ENCODE data around the gene GYS2. TPM values are rescaled to one million over a fixed set of nuclear protein-coding genes. Genes with fewer than 3 reads are reported as not detected.
"Not testable (repeated sequence)": the region's sequence is repeated elsewhere in the genome, so short reads cannot be mapped to it uniquely, and the experiment has no call there.

The GYS2 gene
- total RNA-seq, 2 donors from 2014 or later: 0.15 TPM; not detected in 1

DNA sequence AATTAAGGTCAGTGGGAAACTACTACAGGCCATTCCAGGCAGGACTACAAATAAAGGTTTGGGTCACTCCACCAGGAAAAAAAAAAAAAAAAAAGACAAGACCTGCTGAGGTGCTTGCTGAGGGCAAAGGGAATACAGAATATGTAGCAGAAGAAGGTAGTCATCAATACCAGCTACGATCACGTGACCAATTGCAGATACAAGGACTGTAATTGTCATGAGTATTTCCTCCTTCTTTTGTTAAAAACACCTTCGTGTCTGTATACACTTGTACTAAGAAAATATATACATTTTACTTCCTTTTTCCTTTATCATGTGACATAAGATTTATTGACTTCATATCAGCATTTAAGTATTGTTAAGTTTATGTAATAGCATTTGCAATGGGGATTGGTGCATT, 19.2 kb downstream of the GYS2 start:
- DNase-seq (no peak), ATAC-seq (no peak)
- H3K4me1 Mint-ChIP-seq: no peaks in the 10 kb centered on the region

DNA sequence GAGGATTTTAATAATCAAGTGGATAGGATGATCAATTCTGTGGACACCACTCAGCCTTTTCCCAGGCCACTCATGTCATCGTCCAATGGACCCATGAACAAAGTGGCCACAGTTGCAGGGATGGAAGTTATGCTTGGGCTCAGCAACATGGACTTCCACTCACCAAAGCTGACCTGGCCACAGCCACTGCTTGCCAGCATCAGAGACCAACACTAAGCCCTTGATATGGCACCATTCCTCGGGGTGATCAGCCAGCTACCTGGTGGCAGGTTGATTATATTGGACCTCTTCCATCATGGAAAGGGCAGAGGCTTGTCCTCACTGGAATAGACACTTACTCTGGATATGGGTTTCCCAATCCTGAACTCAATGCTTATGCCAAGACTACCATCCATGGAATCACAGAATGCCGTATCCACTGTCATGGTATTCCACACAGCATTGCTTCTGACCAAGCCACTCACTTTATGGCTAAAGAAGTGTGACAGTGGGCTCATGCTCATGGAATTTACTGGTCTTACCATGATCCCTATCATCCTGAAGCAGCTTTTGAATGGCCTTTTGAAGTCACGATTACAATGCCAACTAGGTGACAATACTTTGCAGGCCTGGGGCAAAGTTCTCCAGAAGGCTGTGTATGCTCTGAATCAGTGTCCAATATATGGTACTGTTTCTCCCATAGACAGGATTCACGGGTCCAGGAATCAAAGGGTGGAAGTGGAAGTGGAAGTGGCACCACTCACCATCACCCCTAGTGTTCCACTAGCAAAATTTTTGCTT, 20.1 kb downstream of the GYS2 start:
- H3K27ac Mint-ChIP-seq; ATAC-seq; H3K36me3 Mint-ChIP-seq (ENCODE audit: low read depth); H3K9me3 ChIP-seq (ENCODE audit: control insufficient read depth, low read length, poor library complexity, severe bottlenecking); DNase-seq; H3K4me3 Mint-ChIP-seq; H3K27me3 Mint-ChIP-seq; H3K4me1 Mint-ChIP-seq: not testable (repeated sequence)

More for the DNA sequence above, 19.2 kb downstream of the GYS2 start:
- peaks cover 3% of the 10 kb centered on the region for H3K36me3 Mint-ChIP-seq (ENCODE audit: low read depth)
- peaks cover 5% of the 10 kb centered on the region for H3K27me3 Mint-ChIP-seq
- no peak overlapping the region for H3K4me3 Mint-ChIP-seq
- no peak overlapping the region for H3K27ac Mint-ChIP-seq
- no peaks in the 10 kb centered on the region for H3K9me3 ChIP-seq (ENCODE audit: control insufficient read depth, low read length, poor library complexity, severe bottlenecking)

DNA sequence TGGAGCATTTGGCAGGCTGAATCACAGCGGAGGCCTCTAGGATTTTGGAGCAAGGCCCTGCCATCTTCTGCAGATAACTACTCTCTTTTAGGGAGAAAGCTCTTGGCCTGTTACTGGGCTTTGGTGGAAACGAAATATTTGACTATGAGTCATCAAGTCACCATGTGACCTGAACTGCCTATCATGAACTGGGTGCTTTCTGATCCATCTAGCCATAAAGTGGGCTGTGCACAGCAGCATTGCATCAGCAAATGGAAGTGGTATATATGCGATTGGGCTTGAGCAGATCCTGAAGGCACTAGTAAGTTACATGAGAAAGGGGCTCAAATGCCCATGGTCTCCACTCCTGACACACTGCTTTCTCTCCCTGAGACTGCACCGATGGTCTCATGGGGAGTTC, 21.1 kb downstream of the GYS2 start:
- ATAC-seq: no peak
- peaks cover 5% of the 10 kb centered on the region for H3K27me3 Mint-ChIP-seq
- H3K36me3 Mint-ChIP-seq (ENCODE audit: low read depth): peaks cover 6% of the 10 kb centered on the region
- H3K27ac Mint-ChIP-seq: no peak overlapping the region
- H3K4me1 Mint-ChIP-seq: no peaks in the 10 kb centered on the region
- no peak for DNase-seq
- no peaks in the 10 kb centered on the region for H3K9me3 ChIP-seq (ENCODE audit: control insufficient read depth, low read length, poor library complexity, severe bottlenecking)
- no peak overlapping the region for H3K4me3 Mint-ChIP-seq

DNA sequence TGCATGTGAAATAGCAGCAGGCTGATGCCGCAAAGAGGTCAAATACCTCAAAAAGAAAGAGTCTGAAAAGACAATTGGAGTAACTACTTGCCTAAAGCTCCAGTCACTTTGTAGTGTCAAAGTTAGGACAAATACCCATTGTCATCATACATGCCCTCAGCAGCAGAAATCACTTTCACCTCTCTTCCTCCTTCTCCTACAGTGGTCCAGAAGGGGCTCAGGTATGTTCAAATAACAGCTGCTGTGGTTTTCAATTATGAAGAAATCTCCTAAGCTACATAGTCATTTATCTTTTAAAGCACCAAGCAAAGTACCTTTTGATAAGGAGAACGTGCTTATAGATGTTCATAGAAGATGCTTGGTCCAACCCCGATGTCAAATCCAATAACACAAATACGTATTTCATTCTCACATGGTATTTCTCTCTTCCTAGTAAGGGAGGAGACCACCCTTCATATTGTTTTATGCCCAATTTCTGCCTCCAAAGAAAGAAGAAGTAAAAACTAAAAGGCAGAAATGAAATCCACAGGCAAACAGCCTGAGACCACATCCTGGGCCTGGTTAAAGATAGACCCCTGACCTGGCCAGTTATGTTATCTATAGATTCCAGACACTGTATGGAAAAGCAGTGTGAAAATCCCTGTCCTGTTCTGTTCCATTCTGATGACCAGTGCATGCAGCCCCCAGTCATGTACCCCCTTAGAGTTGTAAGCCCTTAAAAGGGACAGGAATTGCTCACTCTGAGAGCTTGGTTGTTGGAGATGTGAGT, 23.7 kb downstream of the GYS2 start:
- Mint-ChIP-seq H3K4me3 (no peak overlapping the region), H3K36me3 (ENCODE audit: low read depth) (peaks cover 6% of the 10 kb centered on the region), H3K27ac (no peak overlapping the region), H3K4me1 (no peaks in the 10 kb centered on the region), H3K27me3 (peaks cover 5% of the 10 kb centered on the region)
- ATAC-seq: no peak
- H3K9me3 ChIP-seq (ENCODE audit: control insufficient read depth, low read length, poor library complexity, severe bottlenecking): no peaks in the 10 kb centered on the region
- DNase-seq: no peak

DNA sequence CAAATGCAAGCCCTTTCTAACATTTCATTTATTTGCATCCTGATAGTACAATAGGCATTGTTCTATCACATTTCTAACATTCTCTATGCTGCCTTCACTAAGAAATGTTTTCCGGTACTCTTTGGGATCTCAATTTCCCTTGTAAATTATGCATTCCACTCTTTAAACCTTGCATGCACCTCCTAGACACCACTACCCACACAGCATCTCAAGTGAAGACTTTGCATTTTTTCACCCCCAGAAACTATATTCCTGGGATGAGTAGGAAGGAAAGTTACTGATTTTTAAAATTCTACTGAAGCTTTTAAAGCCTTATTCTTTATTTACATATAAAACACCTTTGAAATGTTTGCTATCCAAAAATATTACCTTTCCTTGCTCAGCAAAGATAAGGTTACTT, 27.1 kb downstream of the GYS2 start:
- H3K9me3 ChIP-seq (ENCODE audit: control insufficient read depth, low read length, poor library complexity, severe bottlenecking): no peaks in the 10 kb centered on the region
- Mint-ChIP-seq H3K4me3 (no peak overlapping the region), H3K27me3 (peaks cover 5% of the 10 kb centered on the region), H3K36me3 (ENCODE audit: low read depth) (peaks cover 4% of the 10 kb centered on the region), H3K27ac (no peak overlapping the region), H3K4me1 (no peaks in the 10 kb centered on the region)
- DNase-seq (no peak), ATAC-seq (no peak)

DNA sequence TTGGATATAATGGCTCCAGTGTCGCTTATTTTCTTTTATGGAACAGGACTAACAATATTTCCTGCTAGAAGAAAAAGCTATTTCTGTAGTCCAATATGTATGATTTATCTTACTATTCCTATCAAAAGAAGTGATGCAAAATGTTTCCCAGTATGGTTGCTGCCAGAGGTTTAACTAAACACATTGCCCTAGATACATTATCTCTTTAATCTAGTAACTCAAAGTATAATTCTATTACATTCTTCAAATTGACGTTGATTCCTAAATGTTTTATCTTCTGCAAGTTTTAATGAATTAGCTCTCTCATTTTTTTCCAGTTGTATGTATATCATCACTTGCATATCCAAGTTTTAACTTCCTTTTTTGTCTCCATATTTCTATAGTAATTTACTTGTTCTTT, 28.2 kb downstream of the GYS2 start:
- Mint-ChIP-seq H3K27me3 (peaks cover 5% of the 10 kb centered on the region), H3K27ac (no peak overlapping the region), H3K4me1 (no peaks in the 10 kb centered on the region), H3K36me3 (ENCODE audit: low read depth) (peaks cover 3% of the 10 kb centered on the region), H3K4me3 (no peak overlapping the region)
- H3K9me3 ChIP-seq (ENCODE audit: control insufficient read depth, low read length, poor library complexity, severe bottlenecking): no peaks in the 10 kb centered on the region
- DNase-seq (no peak), ATAC-seq (no peak)

DNA sequence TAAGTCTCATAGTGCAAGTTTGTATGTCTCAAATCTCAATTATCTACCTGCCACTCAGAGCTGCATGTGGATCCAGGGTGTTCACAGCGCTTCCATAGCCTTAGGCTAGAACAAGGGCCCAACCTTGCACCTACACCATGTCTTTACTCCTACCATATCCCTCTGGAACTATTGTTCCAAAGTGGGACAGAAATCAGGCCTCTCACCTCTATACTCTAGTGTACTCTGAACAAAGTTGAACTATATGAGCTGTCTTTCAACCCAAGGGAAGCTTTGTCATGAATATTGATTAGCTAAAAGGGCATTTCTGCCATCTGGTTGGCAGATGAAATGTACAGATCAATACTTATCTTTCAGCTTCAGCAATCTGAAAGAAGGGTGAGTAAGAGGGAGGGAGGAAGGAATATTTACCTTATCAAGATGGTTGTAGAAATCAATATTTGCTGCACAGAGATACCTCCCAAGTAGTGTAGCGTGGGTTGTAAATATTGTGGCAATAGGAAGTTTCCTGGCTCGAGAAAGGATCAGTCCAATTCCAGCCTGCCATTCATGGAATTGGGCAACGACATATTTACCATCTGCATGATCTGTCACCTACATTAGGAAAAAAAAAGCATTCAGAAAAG, 30.8 kb downstream of the GYS2 start:
- no peaks in the 10 kb centered on the region for H3K4me1 Mint-ChIP-seq
- ATAC-seq (no peak), DNase-seq (no peak)
- peaks cover 5% of the 10 kb centered on the region for H3K27me3 Mint-ChIP-seq
- no peak overlapping the region for H3K27ac Mint-ChIP-seq
- H3K4me3 Mint-ChIP-seq: no peak overlapping the region
- peaks cover under 1% of the 10 kb centered on the region for H3K36me3 Mint-ChIP-seq (ENCODE audit: low read depth)
- H3K9me3 ChIP-seq (ENCODE audit: control insufficient read depth, low read length, poor library complexity, severe bottlenecking): no peaks in the 10 kb centered on the region

DNA sequence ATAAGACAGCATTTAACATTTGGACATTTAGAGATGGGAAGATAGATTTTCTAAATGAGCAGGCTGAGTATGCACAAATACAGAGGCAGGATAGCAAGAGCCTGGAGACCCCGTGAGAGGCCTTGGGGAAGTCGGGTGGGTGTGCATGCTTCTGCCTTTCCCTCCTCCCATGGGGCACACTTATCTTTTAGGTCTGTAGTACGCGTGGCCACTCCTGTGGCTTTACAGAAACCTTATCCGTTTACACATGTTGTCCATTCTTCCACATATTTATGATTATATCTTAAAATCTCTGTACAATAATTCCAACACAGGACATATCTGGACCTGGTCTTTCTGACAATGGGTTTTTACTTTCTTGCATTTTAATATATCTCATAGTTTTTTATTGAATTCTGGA, 33.6 kb downstream of the GYS2 start:
- Mint-ChIP-seq H3K27ac (no peak overlapping the region), H3K27me3 (peaks cover 5% of the 10 kb centered on the region), H3K4me3 (no peak overlapping the region), H3K4me1 (no peaks in the 10 kb centered on the region), H3K36me3 (ENCODE audit: low read depth) (no peaks in the 10 kb centered on the region)
- no peaks in the 10 kb centered on the region for H3K9me3 ChIP-seq (ENCODE audit: control insufficient read depth, low read length, poor library complexity, severe bottlenecking)
- no peak for DNase-seq
- no peak for ATAC-seq

DNA sequence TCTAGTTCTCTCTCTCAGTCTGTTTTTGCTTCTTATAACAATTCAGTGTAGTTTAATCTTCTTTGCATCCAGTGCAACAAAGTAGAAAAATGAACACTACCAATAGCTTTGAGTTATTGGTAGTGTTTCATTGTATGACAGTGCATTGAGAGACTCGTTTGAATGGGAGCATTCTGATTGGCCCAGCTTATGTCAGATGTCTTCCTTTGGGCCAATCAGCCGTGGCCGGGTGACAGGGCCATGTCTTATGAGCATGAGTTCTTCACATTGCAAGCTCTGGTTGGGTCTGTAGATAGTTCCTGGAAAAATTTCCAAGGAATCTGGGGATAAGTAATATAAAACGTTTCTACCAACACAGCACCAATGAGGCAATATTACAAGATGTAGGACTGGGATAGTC, 36.5 kb downstream of the GYS2 start:
- DNase-seq (no peak), ATAC-seq (no peak)
- no peak overlapping the region for H3K4me3 Mint-ChIP-seq
- H3K36me3 Mint-ChIP-seq (ENCODE audit: low read depth): no peaks in the 10 kb centered on the region
- H3K27me3 Mint-ChIP-seq: no peaks in the 10 kb centered on the region
- no peaks in the 10 kb centered on the region for H3K9me3 ChIP-seq (ENCODE audit: control insufficient read depth, low read length, poor library complexity, severe bottlenecking)
- no peak overlapping the region for H3K27ac Mint-ChIP-seq
- H3K4me1 Mint-ChIP-seq: no peaks in the 10 kb centered on the region

DNA sequence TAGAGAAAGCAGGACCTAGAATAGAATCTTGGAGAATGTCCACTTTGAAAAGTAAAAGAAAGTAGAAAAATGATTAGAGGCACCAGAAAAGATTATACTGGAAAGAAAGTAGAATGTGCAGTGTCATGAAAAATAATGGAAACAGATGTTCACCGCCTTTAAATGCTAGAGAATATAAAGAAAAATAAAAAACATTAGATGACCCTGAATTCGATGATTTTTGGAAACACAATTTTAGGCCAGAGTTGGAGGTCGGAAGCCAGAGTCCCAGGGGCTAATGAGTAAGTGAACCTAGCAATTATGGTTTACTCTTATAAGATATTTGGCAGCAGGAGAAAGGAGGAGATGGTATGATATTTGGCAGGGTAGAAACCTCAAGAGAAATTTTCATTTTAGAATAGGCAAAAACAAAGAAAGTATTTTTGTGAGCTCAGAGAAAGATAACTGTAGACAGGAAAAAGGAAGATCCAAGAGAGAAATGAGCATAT, 37.7 kb downstream of the GYS2 start:
- Mint-ChIP-seq H3K27me3 (no peaks in the 10 kb centered on the region), H3K4me3 (no peak overlapping the region), H3K36me3 (ENCODE audit: low read depth) (peaks cover 3% of the 10 kb centered on the region), H3K27ac (no peak overlapping the region), H3K4me1 (no peaks in the 10 kb centered on the region)
- ATAC-seq (no peak), DNase-seq (no peak)
- H3K9me3 ChIP-seq (ENCODE audit: control insufficient read depth, low read length, poor library complexity, severe bottlenecking): no peaks in the 10 kb centered on the region

DNA sequence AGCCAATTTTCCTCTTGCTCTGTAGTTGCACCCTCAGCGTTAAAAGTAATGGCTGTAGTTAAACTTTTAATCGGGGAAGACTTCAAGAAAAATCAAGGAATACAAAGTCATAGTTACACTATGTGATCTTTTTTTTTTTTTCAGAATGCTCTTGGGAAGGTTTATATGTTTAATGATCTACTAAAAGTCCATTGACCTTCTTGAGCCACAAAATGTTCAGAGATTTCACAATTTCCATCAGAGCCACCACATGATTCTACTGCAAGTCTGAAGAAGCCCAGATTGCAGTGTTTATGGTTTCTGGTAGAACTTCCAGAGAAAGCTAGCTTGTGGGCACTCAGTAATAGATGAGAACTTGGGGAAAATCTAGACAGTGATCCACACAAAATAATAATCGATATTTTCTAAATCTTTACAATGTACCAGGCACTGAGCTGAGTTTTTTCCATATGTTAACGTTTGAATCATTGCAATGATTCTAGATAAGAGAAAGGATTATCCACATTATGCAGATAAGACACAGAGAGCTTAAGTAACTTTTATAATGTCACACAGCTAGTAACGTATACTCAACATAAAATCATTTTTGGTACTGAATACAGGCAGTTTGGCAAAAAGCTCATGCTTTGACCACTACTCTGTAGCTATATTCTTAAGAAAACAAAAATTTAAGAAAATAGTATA, 38.3 kb downstream of the GYS2 start:
- no peaks in the 10 kb centered on the region for H3K9me3 ChIP-seq (ENCODE audit: control insufficient read depth, low read length, poor library complexity, severe bottlenecking)
- Mint-ChIP-seq H3K36me3 (ENCODE audit: low read depth) (peaks cover 3% of the 10 kb centered on the region), H3K4me1 (no peaks in the 10 kb centered on the region), H3K4me3 (no peak overlapping the region), H3K27ac (no peak overlapping the region), H3K27me3 (no peaks in the 10 kb centered on the region)
- DNase-seq: no peak
- ATAC-seq: no peak

DNA sequence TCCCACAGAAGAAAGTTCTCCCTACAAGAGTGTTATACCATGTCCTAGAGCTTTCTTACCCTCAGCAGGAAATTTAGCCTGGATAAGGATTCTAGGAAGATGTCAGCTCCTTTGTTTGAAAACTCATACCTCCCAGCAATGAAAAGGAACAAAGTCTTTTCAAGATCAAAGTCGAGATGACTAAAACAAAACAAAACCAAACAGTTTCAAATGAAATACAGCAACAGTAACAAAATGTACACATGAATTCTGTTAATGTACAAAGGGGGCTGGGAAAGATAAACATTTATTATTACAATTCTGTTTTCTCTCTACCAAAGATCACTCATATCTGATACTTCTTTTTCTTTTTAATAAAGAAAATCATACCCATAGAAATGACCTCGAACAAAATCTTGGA, 41.8 kb downstream of the GYS2 start:
- Mint-ChIP-seq H3K36me3 (ENCODE audit: low read depth) (peaks cover 3% of the 10 kb centered on the region), H3K27ac (no peak overlapping the region), H3K4me3 (no peak overlapping the region), H3K27me3 (no peaks in the 10 kb centered on the region), H3K4me1 (no peaks in the 10 kb centered on the region)
- H3K9me3 ChIP-seq (ENCODE audit: control insufficient read depth, low read length, poor library complexity, severe bottlenecking): no peaks in the 10 kb centered on the region
- DNase-seq: no peak
- no peak for ATAC-seq

DNA sequence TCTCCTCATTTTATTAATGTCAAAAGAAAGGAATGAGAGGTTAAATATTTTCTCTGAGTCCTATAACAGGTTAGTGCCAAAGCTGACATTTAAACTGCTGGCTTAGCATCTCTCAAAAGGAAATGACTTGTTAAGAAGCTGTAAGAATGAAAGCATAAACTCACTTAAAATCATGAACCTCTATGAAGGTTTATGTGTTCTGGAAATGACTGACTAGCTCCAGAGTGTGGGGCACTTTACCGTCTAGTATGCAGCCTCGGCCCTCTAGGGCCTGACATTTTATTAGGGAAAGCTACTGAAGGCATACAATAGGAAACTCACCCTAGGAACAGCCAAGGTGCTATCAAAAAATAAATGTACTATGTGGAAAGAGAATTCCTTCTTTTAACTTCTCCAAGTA, 43.5 kb downstream of the GYS2 start:
- no peak for ATAC-seq
- Mint-ChIP-seq H3K27ac (no peak overlapping the region), H3K27me3 (no peaks in the 10 kb centered on the region), H3K4me3 (no peak overlapping the region), H3K4me1 (no peaks in the 10 kb centered on the region), H3K36me3 (ENCODE audit: low read depth) (peaks cover 3% of the 10 kb centered on the region)
- H3K9me3 ChIP-seq (ENCODE audit: control insufficient read depth, low read length, poor library complexity, severe bottlenecking): no peaks in the 10 kb centered on the region
- DNase-seq: no peak
